DMS114 treated with DMSO at 0.1 percent for 48 hours (cell line): ENCODE data around the gene STUB1.

Experiments
- DNase-seq: peaks from one replicate; lab custom pipeline; 2025; ENCODE audit not compliant: unreplicated experiment; lab: John Stamatoyannopoulos, UW

Gene STUB1

GRCh38 chr16:679814-680624, at the start of gene STUB1:
Gene STUB1 (plus strand): TSS chr16:680410. CDS start chr16:680526, 116 bp downstream.
- DNase-seq: peak; percentile 70

DNA sequence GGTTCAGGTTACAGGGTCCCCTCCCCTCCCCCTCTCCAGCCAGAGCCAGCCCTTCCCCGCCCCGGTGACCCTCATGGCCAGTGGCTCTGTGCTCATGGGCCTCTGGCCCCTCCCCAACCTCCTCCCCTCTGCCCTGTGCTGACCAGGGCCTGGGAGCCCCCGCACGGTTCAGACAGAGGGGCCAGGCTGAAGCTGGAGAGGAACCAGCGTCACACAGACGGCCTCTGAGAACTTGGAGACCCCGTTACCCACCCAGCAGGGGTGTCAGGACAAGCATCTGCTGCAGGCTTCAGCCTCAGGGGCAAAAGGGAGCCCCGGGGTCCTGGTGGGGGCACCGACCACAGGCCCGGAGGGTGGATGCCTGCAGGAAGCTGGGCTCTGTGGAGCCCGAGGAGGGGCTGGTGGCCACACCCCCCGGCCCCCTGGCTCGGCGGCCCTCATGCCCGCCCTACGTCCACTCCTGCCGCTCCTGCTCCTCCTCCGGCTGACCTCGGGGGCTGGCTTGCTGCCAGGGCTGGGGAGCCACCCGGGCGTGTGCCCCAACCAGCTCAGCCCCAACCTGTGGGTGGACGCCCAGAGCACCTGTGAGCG, 49.3 kb upstream of the STUB1 start, which contains the start of gene WFIKKN1:
TSS of gene WFIKKN1 (plus strand) at position 171 of the 591 bp plus-strand sequence. CDS start at position 440, 269 bp downstream.
- DNase-seq: no peak

GRCh38 chr16:631808-632358, 48.3 kb upstream of the STUB1 start:
- DNase-seq: no peak

DNA sequence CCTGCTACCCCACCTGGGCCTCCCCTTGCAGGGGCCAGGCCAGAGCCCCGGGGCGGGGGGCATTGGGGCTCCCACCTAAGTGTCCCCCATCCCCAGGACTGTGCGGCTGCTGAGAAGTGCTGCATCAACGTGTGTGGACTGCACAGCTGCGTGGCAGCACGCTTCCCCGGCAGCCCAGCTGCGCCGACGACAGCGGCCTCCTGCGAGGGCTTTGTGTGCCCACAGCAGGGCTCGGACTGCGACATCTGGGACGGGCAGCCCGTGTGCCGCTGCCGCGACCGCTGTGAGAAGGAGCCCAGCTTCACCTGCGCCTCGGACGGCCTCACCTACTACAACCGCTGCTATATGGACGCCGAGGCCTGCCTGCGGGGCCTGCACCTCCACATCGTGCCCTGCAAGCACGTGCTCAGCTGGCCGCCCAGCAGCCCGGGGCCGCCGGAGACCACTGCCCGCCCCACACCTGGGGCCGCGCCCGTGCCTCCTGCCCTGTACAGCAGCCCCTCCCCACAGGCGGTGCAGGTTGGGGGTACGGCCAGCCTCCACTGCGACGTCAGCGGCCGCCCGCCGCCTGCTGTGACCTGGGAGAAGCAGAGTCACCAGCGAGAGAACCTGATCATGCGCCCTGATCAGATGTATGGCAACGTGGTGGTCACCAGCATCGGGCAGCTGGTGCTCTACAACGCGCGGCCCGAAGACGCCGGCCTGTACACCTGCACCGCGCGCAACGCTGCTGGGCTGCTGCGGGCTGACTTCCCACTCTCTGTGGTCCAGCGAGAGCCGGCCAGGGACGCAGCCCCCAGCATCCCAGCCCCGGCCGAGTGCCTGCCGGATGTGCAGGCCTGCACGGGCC, 47.5 kb upstream of the STUB1 start:
- DNase-seq: no peak

DNA sequence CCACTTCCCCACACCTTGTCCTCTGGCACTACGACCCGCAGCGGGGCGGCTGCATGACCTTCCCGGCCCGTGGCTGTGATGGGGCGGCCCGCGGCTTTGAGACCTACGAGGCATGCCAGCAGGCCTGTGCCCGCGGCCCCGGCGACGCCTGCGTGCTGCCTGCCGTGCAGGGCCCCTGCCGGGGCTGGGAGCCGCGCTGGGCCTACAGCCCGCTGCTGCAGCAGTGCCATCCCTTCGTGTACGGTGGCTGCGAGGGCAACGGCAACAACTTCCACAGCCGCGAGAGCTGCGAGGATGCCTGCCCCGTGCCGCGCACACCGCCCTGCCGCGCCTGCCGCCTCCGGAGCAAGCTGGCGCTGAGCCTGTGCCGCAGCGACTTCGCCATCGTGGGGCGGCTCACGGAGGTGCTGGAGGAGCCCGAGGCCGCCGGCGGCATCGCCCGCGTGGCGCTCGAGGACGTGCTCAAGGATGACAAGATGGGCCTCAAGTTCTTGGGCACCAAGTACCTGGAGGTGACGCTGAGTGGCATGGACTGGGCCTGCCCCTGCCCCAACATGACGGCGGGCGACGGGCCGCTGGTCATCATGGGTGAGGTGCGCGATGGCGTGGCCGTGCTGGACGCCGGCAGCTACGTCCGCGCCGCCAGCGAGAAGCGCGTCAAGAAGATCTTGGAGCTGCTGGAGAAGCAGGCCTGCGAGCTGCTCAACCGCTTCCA, 46.7 kb upstream of the STUB1 start:
- DNase-seq: no peak

DNA sequence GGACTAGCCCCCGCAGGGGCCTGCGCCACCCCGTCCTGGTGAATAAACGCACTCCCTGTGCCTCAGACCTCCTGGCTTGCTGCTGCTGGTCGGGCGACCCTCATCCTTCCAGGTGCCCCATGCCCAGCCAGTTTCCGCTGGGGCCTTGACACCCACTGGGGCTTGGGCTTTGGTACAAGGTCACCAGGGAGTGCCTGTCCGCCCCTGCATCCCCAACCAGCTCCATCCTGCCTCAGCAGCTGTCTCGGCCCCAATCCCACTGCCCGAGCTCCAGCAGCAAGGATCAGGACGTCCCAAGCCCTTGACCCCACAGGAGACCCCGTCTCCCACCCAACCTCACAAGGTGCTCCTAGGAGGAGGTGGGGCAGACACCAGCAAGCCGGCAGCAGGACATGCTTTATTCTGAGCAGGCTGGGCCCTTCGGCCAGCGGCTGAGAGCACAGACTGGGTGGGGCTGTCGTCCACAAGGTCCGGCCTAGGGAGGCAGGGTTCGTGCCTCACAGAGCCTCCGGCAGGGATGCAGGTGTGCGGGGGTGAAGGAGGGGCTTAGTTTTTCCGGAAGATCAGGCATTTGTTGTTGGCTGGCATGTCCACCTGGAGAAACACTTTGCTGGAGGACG, 46.0 kb upstream of the STUB1 start:
- no peak for DNase-seq

- no peak for DNase-seq
Observed at GRCh38 chr16:634996-635395, 45.2 kb upstream of the STUB1 start.

GRCh38 chr16:635573-636205, 44.5 kb upstream of the STUB1 start:
- no peak for DNase-seq

DNA sequence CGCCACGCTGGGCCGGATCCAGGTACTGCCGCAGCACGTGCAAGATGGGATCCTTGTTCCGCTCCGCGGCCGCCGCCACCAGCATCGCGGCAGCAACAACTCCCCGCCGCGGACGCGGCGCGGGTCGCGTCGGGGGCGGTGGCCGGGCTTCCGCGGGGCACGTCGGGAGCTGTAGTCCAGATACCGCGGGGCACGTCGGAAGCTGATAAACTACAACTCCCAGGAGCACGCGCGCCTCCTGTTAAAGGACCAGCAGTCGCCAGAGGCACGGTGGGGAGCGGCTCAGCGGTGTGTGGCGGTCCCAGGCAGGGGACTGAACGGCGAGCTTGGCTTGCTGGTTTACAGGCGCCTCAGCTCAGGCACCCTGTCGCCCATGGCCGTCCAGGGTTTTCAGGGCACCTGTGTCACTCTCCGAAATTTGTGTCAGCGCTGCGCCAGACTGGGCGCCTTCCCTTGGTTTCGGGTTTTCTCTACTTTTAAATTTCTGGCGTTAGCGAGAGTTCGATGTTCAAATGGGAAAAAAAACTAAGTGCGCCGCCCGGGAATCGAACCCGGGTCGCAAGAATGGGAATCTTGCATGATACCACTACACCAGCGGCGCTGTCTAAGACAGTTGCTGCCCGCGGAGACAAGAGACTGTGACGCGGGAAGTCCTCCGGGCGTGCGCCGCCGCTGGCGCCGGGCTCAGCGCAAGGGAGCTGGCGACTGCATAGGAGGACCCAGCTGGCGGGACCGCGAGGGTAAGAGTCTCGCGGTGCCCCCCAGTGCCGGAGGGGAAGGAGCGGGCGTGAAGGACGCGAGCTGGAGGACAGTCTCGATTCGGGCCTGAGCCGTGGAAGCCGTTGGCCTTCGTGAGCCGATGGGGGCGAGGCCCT, 43.8 kb upstream of the STUB1 start, which contains the start of gene METTL26:
TSS of gene METTL26 (minus strand) at position 100 of the 875 bp plus-strand sequence. CDS start at position 85, 15 bp downstream.
- DNase-seq: peak; percentile 86

GRCh38 chr16:637081-638018, 42.9 kb upstream of the STUB1 start:
- no peak for DNase-seq

- no peak for DNase-seq
Observed at GRCh38 chr16:638034-638543, 42.1 kb upstream of the STUB1 start.

GRCh38 chr16:638836-639235, 41.4 kb upstream of the STUB1 start:
- no peak for DNase-seq

- no peak for DNase-seq
Observed at GRCh38 chr16:640614-641013, 39.6 kb upstream of the STUB1 start.

DNA sequence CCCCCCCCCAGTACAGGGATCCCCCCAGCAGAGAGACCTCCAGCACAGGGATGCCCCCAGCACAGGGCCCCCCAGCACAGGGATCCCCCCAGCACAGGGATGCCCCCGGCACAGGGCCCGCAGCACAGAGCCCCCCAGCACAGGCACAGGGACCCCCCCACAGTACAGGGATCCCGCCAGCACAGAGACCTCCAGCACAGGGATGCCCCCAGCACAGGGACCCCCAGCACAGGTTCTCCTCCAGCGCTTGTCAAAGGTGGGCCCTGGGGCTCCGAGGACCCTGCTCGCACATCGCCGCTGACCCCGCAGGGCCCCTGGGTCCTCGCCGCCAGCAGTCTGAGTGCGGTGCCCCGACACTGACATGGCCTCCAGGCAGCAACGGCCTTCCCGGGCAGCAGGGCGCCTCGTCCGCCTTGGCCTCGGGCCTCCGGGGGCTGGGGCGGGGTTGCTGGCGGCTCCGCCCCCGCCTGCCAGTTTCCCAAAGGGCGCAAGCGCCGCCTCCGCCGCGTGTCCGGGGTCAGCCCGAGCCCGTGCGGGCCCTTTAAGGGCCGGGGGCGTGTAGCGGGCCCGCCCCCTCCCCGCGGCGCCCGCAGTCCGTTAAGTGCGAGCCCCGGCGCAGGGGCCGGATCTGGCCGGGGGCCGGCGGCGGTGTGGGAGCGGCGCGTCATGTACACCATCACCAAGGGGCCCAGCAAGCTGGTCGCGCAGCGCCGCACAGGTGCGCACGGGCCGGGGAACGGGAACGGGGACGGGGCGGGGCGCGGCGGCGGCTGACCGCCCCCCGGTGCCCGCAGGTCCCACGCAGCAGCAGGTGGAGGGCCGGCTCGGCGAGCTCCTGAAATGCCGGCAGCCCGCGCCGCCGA, 38.7 kb upstream of the STUB1 start, which contains the start of gene MCRIP2:
TSS of gene MCRIP2 (plus strand) at position 503 of the 863 bp plus-strand sequence. CDS start at position 667, 164 bp downstream.
- DNase-seq: no peak

DNA sequence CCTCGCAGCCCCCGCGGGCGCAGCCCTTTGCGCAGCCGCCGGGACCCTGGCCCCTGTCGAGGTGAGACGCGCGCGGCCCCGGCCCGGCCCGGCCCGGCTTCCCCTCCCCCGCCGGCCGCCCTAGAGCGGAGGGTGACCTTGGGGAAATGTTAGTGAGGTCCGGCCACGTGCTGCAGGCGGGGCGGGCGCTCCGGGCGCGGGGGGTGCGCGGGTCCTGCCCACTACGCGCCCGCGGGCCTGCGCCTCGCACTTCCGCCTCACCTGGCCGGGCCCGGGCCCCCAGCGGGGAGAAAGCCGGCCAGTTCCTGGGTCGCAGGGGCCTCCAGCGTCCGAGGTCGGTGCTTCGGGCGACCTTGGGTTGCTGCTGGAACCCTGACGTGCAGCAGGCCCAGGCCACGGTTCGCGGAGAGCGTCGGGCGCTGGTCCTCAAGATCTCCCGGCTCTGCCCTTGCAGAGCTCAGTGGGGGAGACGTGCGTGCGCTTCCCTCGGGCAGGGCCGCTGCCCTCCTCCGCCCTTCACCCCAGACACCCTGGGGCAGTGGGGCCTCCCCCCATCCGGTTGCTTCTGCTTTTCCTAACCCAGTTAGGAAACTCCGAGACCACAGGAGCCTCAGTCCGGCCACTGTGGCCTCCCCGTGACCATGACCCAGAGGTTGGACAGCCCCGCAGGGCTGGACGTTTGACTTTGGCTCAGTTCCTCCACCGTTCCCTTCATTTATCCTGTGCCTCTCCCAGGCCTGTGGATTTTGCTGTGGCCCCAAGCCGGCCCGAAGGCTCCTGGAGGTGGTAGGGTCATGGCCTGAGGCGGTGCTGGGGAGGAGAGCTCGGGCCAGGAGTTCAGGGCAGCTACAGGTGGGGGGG, 37.8 kb upstream of the STUB1 start:
- DNase-seq: no peak
